ENCODE measurements around the gene SPEG.

DNA sequence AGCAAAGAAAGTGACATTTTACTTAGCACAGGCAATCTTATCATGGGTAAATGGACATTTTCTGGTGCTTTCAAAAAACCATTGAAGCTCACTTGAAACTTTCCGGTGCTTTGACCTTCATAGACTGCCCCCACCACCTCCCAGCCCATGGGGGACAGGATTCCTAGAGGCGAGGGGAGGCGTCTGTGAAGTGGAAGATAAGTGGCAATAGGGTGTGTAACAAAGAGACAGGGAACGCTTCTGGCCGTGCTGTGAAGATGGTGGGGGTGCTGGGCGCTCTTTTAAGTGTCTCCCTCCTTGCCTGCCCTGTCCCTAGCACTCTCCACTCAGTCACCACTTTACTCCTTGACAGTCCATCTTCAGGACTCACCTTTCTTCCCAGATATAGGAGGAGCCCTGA is 40.6 kb downstream of the SPEG start:
- TF ChIP-seq, protein P1, sequence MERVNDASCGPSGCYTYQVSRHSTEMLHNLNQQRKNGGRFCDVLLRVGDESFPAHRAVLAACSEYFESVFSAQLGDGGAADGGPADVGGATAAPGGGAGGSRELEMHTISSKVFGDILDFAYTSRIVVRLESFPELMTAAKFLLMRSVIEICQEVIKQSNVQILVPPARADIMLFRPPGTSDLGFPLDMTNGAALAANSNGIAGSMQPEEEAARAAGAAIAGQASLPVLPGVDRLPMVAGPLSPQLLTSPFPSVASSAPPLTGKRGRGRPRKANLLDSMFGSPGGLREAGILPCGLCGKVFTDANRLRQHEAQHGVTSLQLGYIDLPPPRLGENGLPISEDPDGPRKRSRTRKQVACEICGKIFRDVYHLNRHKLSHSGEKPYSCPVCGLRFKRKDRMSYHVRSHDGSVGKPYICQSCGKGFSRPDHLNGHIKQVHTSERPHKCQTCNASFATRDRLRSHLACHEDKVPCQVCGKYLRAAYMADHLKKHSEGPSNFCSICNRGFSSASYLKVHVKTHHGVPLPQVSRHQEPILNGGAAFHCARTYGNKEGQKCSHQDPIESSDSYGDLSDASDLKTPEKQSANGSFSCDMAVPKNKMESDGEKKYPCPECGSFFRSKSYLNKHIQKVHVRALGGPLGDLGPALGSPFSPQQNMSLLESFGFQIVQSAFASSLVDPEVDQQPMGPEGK (CRISPR knock-in tag; IDR thresholded peaks at IDR 0.05; ENCODE audit: borderline replicate concordance), result no peak
- TF ChIP-seq ARNTL (CRISPR knock-in tag; IDR thresholded peaks at IDR 0.05; ENCODE audit: borderline replicate concordance, low read depth), result no peak
- TF ChIP-seq TOX (CRISPR knock-in tag; IDR thresholded peaks at IDR 0.05; ENCODE audit: borderline replicate concordance), result no peak
- no peak for TF ChIP-seq ZFP30 (CRISPR knock-in tag; IDR thresholded peaks at IDR 0.05)
- TF ChIP-seq, protein P2, sequence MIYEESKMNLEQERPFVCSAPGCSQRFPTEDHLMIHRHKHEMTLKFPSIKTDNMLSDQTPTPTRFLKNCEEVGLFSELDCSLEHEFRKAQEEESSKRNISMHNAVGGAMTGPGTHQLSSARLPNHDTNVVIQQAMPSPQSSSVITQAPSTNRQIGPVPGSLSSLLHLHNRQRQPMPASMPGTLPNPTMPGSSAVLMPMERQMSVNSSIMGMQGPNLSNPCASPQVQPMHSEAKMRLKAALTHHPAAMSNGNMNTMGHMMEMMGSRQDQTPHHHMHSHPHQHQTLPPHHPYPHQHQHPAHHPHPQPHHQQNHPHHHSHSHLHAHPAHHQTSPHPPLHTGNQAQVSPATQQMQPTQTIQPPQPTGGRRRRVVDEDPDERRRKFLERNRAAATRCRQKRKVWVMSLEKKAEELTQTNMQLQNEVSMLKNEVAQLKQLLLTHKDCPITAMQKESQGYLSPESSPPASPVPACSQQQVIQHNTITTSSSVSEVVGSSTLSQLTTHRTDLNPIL (CRISPR knock-in tag; IDR thresholded peaks at IDR 0.05; ENCODE audit: low read depth), result no peak
- TF ChIP-seq ESRRG (CRISPR knock-in tag; IDR thresholded peaks at IDR 0.05), result no peak
- TF ChIP-seq GLIS3 (CRISPR knock-in tag; IDR thresholded peaks at IDR 0.05), result no peak
- no peak for TF ChIP-seq ZNF565 (CRISPR knock-in tag; conservative IDR thresholded peaks at IDR 0.05; ENCODE audit: low read depth)
- no peak for TF ChIP-seq ZC3H10 (CRISPR knock-in tag; IDR thresholded peaks at IDR 0.05)

All from SK-N-SH treated with all-trans-retinoic acid at 6 μM for 48 hours (cell line).